HPDE6-E6E7 (cell line): Measurements from ENCODE around the gene RNASE9.
"Not testable (repeated sequence)": the region's sequence is repeated elsewhere in the genome, so short reads cannot be mapped to it uniquely, and the experiment has no call there.

Source experiments
- DNase-seq: peaks from one replicate; pipeline ENCODE4 v3.0.0; 2011; ENCODE audit warnings: missing footprints; ENCODE audit errors: extremely low spot score

The RNASE9 gene

GRCh38 chr14:20578325-20578724 lies 17.5 kb upstream of the RNASE9 start:
- DNase-seq: no peak

GRCh38 chr14:20572382-20572990 lies 11.6 kb upstream of the RNASE9 start:
- not testable (repeated sequence) for DNase-seq

GRCh38 chr14:20570720-20571119 lies 9.9 kb upstream of the RNASE9 start:
- not testable (repeated sequence) for DNase-seq

- DNase-seq: not testable (repeated sequence)
These were observed 9.0 kb upstream of the RNASE9 start for GRCh38 chr14:20569865-20570264.

GRCh38 chr14:20569066-20569465 lies 8.2 kb upstream of the RNASE9 start:
- no peak for DNase-seq

- no peak for DNase-seq
These were observed 7.5 kb upstream of the RNASE9 start for GRCh38 chr14:20568393-20568792.

- DNase-seq: not testable (repeated sequence)
These were observed 6.4 kb upstream of the RNASE9 start for GRCh38 chr14:20567199-20567598.

- DNase-seq: no peak
These were observed 3.7 kb upstream of the RNASE9 start for GRCh38 chr14:20564501-20564997.

- no peak for DNase-seq
These were observed 3.1 kb upstream of the RNASE9 start for GRCh38 chr14:20563971-20564370.

GRCh38 chr14:20559461-20559904 lies 1.4 kb downstream of the RNASE9 start:
- DNase-seq: no peak

GRCh38 chr14:20557212-20557542 lies 3.7 kb downstream of the RNASE9 start:
- no peak for DNase-seq

- DNase-seq: no peak
These were observed 4.2 kb downstream of the RNASE9 start for GRCh38 chr14:20556500-20557211.

- DNase-seq: no peak
These were observed 5.0 kb downstream of the RNASE9 start for GRCh38 chr14:20555845-20556244.

GRCh38 chr14:20553024-20553423 lies 7.8 kb downstream of the RNASE9 start:
- no peak for DNase-seq

- no peak for DNase-seq
These were observed 9.2 kb downstream of the RNASE9 start for GRCh38 chr14:20551606-20552005.

GRCh38 chr14:20550926-20551325 lies 9.9 kb downstream of the RNASE9 start:
- no peak for DNase-seq

- DNase-seq: no peak
These were observed 12.3 kb downstream of the RNASE9 start for GRCh38 chr14:20548414-20549158.

GRCh38 chr14:20546877-20547276 lies 14.0 kb downstream of the RNASE9 start:
- no peak for DNase-seq

- DNase-seq: no peak
These were observed 20.9 kb downstream of the RNASE9 start for GRCh38 chr14:20539906-20540305.

GRCh38 chr14:20530771-20531571 lies 29.9 kb downstream of the RNASE9 start:
- DNase-seq: peak; percentile 37

GRCh38 chr14:20529806-20530205 lies 31.0 kb downstream of the RNASE9 start:
- no peak for DNase-seq

GRCh38 chr14:20524027-20524426 lies 36.8 kb downstream of the RNASE9 start:
- no peak for DNase-seq
